Activated CD8-positive, alpha-beta T cell treated with anti-CD3 and anti-CD28 coated beads for 36 hours (primary cell): ENCODE data around the gene FOLR2. TPM values are rescaled to one million over a fixed set of nuclear protein-coding genes. Genes with fewer than 3 reads are reported as not detected.

ENCODE experiments used
- ATAC-seq: fragments of 200-7000 bp; cut with Tn5 transposase; one replicate; pipeline ENCODE4 v1.10.0; 2021; ENCODE audit warnings: mild to moderate bottlenecking, moderate library complexity
- CTCF ChIA-PET: fragments of 350-600 bp; sonication (Branson Sonifier 250); formaldehyde crosslinking; loops from one replicate; lab custom pipeline; 2021; ENCODE audit warnings: antibody characterized with exemption; lab: Charles Lee
- POLR2A ChIA-PET: fragments of 350-600 bp; sonication (Branson Sonifier 250); formaldehyde crosslinking; loops from one replicate; lab custom pipeline; 2021; ENCODE audit warnings: antibody characterized with exemption; lab: Charles Lee
- DNase-seq: peaks from one replicate; pipeline ENCODE4 v3.0.0-alpha.2; 2020
- H3K27ac Mint-ChIP-seq: one replicate; pipeline ENCODE4 v1.8.0; 2021; ENCODE audit warnings: mild to moderate bottlenecking, mixed read lengths
- H3K27me3 Mint-ChIP-seq: one replicate; pipeline ENCODE4 v1.8.0; 2021; ENCODE audit warnings: mixed read lengths
- H3K36me3 Mint-ChIP-seq: one replicate; pipeline ENCODE4 v1.8.0; 2021; ENCODE audit warnings: low read depth, mixed read lengths
- H3K4me1 Mint-ChIP-seq: one replicate; pipeline ENCODE4 v1.8.0; 2021; ENCODE audit warnings: low read depth, mixed read lengths
- H3K4me3 Mint-ChIP-seq: one replicate; pipeline ENCODE4 v1.8.0; 2021; ENCODE audit warnings: mild to moderate bottlenecking, moderate library complexity, mixed read lengths
- H3K9me3 Mint-ChIP-seq: one replicate; pipeline ENCODE4 v1.8.0; 2021; ENCODE audit warnings: mixed read lengths
- intact Hi-C: fragments of 100-400 bp; cut with micrococcal nuclease; formaldehyde crosslinking; loops from one replicate; pipeline ENCODE4 v1.10.0; 2022
- total RNA-seq, 2 experiments: library from RNA; stranded (reverse); gene quantifications; one replicate each; pipeline ENCODE4 v1.2.3, GENCODE V29; 2021
- TF ChIP-seq, protein P1 (sequence below): fragments of 200-600 bp; IDR thresholded peaks from one replicate; pipeline ENCODE4 v1.8.0; 2022; ENCODE audit warnings: antibody characterized with exemption, mild to moderate bottlenecking

The FOLR2 gene
- total RNA-seq, 2 experiments from 2014 or later = not detected

DNA sequence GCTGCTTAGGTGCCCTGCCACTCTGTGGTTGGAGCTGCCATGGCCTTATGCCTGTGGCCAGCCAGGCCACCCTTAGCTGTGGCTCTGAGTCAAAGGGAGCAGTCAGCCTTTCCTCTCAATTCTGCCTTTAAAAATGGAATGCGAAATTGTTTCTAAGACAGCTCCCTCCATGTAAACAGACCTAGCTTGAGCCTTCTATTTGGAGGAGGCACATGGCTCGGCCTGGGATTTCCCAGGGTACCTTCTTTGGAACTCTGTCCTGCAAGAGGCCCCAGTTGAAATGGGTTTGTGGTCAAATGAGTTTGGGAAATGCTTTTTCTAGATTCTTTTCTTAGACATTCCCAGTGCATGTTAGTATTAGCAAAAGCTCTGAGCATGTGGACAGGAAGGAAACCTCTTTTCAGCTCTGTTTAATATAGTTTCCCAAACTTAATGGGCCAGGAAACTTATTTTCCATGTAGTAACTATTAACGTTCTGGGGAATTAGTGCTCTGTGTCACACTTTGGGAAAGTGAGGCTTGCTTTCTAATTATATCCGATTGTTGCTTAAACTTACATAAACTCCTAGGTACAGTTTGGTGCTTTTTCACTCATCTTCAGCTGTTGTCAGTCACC lies 19.6 kb downstream of the FOLR2 start:
- no peak overlapping the region for H3K4me3 Mint-ChIP-seq
- no peak for ATAC-seq
- TF ChIP-seq, protein P1, sequence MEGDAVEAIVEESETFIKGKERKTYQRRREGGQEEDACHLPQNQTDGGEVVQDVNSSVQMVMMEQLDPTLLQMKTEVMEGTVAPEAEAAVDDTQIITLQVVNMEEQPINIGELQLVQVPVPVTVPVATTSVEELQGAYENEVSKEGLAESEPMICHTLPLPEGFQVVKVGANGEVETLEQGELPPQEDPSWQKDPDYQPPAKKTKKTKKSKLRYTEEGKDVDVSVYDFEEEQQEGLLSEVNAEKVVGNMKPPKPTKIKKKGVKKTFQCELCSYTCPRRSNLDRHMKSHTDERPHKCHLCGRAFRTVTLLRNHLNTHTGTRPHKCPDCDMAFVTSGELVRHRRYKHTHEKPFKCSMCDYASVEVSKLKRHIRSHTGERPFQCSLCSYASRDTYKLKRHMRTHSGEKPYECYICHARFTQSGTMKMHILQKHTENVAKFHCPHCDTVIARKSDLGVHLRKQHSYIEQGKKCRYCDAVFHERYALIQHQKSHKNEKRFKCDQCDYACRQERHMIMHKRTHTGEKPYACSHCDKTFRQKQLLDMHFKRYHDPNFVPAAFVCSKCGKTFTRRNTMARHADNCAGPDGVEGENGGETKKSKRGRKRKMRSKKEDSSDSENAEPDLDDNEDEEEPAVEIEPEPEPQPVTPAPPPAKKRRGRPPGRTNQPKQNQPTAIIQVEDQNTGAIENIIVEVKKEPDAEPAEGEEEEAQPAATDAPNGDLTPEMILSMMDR = no peak
- POLR2A ChIA-PET = interaction anchor here (3.8 kb wide), 1 partner anchor 11 kb away, joined by 17 read pairs; the partner anchor contains the start of gene INPPL1
- H3K4me1 Mint-ChIP-seq = peaks cover 15% of the 10 kb centered on the region
- H3K36me3 Mint-ChIP-seq = peaks cover 14% of the 10 kb centered on the region
- H3K9me3 Mint-ChIP-seq = no peaks in the 10 kb centered on the region
- DNase-seq = no peak
- CTCF ChIA-PET = interaction anchor here (0.8 to 4.2 kb wide), 9 partner anchors 8 to 211 kb away, joined by 3 to 23 read pairs (median 7); partner anchors contain the start of genes INPPL1 and PHOX2A
- no peak overlapping the region for H3K27ac Mint-ChIP-seq
- peaks cover 17% of the 10 kb centered on the region for H3K27me3 Mint-ChIP-seq
- intact Hi-C loops = no loop called here

DNA sequence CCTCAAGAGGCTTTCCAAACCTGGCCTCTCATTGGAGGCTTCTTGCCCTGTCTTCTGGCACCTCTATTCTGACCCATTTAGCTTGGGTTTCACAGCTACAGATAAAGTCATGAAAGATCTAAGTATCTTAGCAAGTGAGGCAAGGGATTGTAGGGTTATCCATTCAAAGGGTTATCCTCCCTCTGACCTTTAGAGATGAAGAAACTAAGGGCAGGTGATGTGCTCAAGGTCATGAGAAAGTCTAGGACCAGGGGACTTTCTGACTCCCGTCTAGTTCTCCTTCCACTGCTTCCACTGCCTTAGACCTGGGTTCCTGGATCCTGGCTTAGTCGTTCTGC lies 20.1 kb downstream of the FOLR2 start:
- no peaks in the 10 kb centered on the region for H3K9me3 Mint-ChIP-seq
- no peak for ATAC-seq
- H3K27me3 Mint-ChIP-seq = peaks cover 22% of the 10 kb centered on the region
- CTCF ChIA-PET = interaction anchor here (1.1 to 4.2 kb wide), 9 partner anchors 11 to 212 kb away, joined by 3 to 23 read pairs (median 7); partner anchors contain the start of gene INPPL1
- TF ChIP-seq, protein P1 = no peak
- peaks cover 15% of the 10 kb centered on the region for H3K4me1 Mint-ChIP-seq
- DNase-seq = no peak
- H3K36me3 Mint-ChIP-seq = peaks cover 14% of the 10 kb centered on the region
- intact Hi-C loops = no loop called here
- H3K27ac Mint-ChIP-seq = no peak overlapping the region
- H3K4me3 Mint-ChIP-seq = no peak overlapping the region
- POLR2A ChIA-PET = interaction anchor here (3.8 kb wide), 1 partner anchor 11 kb away, joined by 17 read pairs; the partner anchor contains the start of gene INPPL1

DNA sequence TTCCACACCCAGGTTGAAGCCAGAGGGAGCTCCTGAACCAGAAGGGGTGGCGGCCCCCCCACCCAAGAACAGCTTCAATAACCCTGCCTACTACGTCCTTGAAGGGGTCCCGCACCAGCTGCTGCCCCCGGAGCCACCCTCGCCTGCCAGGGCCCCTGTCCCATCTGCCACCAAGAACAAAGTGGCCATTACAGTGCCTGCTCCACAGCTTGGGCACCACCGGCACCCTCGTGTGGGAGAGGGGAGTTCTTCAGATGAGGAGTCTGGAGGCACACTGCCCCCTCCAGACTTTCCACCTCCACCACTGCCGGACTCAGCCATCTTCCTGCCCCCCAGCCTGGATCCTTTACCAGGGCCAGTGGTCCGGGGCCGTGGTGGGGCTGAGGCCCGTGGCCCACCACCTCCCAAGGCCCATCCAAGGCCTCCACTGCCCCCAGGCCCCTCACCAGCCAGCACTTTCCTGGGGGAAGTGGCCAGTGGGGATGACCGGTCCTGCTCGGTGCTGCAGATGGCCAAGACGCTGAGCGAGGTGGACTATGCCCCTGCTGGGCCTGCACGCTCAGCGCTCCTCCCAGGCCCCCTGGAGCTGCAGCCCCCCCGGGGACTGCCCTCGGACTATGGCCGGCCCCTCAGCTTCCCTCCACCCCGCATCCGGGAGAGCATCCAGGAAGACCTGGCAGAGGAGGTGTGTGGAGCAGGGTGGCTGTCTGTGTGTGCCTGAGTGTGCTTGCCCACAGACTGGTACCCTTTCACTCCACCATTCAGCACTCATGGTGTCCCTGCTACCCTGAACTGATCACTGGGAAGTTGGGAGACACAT lies 20.7 kb downstream of the FOLR2 start:
- Mint-ChIP-seq H3K9me3 (no peaks in the 10 kb centered on the region), H3K27me3 (peaks cover 27% of the 10 kb centered on the region), H3K4me1 (peaks cover 15% of the 10 kb centered on the region), H3K36me3 (peaks cover 14% of the 10 kb centered on the region), H3K4me3 (no peak overlapping the region), H3K27ac (no peak overlapping the region)
- ChIA-PET CTCF (interaction anchor here (0.8 to 4.2 kb wide), 17 partner anchors 11 to 242 kb away, joined by 3 to 23 read pairs (median 5); partner anchors contain the start of gene INPPL1), POLR2A (interaction anchor here (3.8 kb wide), 1 partner anchor 12 kb away, joined by 17 read pairs; the partner anchor contains the start of gene INPPL1)
- TF ChIP-seq, protein P1 = no peak
- intact Hi-C loops = no loop called here
- ATAC-seq = no peak
- DNase-seq = no peak

DNA sequence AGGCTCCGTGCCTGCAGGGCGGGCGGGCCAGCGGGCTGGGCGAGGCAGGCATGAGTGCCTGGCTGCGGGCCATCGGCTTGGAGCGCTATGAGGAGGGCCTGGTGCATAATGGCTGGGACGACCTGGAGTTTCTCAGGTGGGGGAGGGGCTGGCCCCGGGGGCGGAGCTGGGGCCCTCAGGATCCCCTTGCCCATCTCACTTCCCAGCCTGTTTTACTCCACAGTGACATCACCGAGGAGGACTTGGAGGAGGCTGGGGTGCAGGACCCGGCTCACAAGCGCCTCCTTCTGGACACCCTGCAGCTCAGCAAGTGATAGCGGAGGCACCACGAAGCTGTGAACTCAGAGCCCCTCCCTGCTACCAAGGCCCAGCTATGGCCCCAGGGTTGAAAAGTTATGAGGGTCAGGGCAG lies 21.5 kb downstream of the FOLR2 start:
- ChIA-PET POLR2A (interaction anchor here (1.0 to 3.8 kb wide), 2 partner anchors 12 to 19 kb away, joined by 3 to 17 read pairs; partner anchors contain the start of gene INPPL1), CTCF (interaction anchor here (0.7 to 4.2 kb wide), 22 partner anchors 8 to 575 kb away, joined by 3 to 23 read pairs (median 4); partner anchors contain the start of genes FOLR1 and INPPL1)
- Mint-ChIP-seq H3K27ac (no peak overlapping the region), H3K4me1 (peaks cover 15% of the 10 kb centered on the region), H3K9me3 (no peaks in the 10 kb centered on the region), H3K4me3 (no peak overlapping the region), H3K27me3 (peaks cover 33% of the 10 kb centered on the region), H3K36me3 (peaks cover 12% of the 10 kb centered on the region)
- TF ChIP-seq, protein P1 = peak; percentile 73
- ATAC-seq (peak; percentile 83), DNase-seq (peak; percentile 59)
- intact Hi-C loops = no loop called here
